NCI-H2196 (cell line): ENCODE measurements around the gene NHS.

Experiments used
- DNase-seq: peaks from one replicate; lab custom pipeline; 2025; ENCODE audit not compliant: unreplicated experiment; lab: John Stamatoyannopoulos, UW

NHS gene

DNA sequence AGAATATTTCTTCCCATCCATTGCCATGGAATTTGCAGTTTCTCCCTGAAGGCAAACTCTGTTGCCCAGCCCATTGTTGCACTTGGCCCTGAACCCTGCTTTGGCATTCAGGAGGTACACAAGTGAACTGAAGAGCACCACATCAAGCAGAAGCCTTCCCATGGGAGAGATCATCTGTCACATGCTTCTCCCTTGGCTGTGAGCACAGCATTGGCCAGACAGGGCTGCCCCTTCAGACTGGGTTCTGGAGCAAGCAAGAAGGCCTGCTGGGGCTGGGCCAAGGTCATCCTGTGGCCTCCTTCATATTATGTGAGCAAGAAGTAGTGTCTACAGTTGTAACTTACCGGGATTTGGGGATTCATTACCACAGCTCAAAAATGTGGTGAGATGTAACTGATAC is 385.0 kb downstream of the NHS start:
- no peak for DNase-seq

DNA sequence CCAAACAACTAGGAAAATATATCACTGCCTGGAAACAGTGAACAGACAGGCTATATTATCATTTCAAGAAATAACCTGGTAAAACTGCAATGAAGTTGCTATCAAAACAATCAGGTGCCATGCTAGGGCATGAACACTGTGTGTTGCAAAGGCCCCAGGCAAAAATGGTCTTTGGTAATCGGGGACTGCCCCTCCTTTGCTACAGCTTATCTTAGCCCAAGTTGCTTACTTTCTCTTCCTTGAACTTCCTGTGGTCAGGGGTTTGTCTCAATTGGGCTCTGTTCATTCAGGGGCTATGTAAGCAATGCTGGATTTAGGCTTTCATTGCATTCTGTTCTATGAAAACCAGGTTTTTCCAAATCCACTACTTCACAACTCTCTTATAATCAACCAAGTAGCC is 392.7 kb downstream of the NHS start:
- DNase-seq, result no peak

DNA sequence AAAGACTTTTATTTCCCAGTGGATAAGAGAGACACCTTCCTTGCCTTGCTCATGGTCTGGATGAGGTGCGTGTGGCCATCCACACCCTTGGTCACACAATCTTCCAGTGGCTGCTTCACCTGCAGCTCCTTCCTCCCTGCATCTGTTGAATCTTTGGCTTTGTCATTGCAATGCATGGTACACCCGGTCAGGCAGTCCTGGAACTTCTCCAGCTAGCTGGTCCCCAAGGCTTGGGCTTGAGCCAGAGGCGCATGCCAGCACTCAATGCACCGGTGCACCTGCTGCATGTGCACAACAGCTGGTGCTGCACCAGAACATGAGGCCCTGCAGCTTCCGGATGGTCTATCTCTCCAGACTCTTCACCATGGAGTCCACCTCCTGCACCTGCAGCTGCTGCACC is 394.0 kb downstream of the NHS start:
- DNase-seq, result no peak

DNA sequence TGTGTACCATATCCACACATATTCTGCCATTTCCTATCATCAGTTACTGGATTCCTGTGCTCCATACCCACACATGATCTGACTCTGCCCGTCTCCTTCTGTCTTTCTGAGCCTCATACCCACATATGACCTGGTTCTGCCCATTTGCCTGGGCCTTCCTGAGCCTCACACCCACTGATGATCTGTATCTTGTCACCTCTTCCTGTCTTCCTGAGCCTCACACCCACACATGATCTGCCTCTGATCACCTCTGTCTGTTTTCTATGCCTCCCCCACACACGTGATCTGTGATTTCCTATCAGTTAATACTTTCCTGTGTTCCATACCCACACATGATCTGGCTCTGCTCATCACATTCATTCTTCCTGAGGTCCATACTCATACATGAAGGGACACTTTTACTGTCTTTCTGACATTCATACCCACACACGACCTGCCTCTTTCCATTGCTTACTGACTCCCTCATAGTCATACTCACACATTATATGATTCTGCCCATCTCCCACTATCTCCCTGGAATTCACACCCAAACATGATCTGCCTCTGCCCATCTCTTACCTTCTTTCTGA is 394.8 kb downstream of the NHS start:
- no peak for DNase-seq

DNA sequence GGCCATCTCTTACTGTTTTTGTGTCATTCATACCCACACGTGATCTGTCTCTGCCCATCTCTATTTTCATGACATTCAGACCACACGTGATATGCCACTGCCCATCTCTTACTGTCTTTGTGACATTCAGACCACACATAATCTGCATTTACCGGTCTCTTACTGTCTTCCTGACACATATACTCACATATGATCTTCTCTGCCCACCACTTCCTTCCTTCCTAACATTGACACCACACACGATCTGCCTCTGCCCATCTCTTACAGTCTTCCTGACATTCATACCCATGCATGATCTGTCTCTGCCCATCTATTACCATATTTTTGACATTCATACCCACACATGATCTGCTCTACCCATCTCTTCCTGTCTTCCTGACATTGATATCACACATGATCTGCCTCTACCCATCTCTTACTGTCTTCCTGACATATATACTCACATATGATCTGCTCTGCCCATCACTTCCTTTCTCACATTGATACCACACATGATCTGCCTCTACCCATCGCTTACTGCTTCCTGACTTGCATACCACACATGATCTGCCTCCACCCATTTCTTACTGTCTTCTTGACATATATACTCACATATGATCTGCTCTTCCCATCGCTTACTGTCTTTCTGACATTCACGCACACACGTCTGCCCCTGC is 398.3 kb downstream of the NHS start:
- no peak for DNase-seq

DNA sequence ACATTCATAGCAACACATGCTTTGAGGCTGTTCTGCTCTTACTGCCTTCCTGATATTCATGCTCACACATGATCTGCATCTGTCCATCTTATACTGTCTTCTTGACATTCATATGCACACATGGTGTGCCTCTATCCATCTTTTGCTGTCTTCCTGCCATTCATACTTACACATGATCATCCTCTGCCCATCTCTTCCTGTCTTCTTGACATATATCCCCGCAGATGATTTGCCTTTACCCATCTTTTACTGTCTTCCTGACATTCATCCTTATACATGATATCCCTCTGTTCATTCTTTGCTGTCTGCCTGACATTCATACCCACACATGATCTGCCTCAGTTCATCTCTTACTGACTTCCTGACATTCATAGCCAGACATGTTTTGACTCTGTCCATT is 399.1 kb downstream of the NHS start:
- DNase-seq, result no peak

DNA sequence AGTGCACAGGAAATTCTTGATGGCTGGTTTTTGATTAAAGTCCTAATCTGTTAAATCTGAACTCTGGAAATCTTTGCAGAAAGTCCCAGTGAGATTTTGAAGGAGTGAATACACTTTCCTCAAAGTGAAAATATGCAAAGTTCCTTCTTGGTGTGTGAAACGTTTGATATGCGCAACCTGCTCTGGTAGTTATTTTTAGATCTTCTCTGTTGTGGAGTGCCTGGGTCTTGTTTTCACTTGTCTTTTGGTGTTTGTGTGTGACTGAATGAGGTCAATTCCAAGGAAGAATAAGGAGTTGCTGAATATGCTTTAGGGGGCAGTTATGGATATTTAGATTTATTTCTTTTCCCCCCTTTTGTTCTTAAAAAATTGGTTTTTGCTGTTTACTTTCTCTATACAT is 404.0 kb downstream of the NHS start:
- no peak for DNase-seq

DNA sequence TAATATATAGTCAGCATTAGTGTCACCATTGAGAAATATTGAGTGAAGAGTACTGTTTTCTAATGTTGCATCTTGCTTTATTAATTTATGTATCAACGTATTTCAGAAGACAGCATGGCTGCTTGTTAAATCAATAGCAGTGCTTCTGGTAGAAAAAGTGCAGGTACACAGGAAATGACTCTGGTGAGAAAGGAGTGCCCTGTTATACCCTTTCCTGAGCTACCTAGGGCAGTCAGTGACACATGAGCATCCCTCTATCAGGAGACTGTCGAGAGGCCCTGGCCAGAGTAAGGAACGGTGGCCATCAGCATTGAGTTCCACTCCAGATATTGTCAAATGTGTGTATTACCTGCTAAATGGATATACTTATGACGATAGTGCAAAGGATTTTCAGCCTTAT is 404.4 kb downstream of the NHS start:
- DNase-seq, result no peak
